GM19324 (cell line): ENCODE results near the gene SRPK2.
"Not testable (repeated sequence)": the region's sequence is repeated elsewhere in the genome, so short reads cannot be mapped to it uniquely, and the experiment has no call there.

Source experiments
- ATAC-seq: cut with Tn5 transposase; IDR thresholded peaks from one replicate; pipeline ENCODE4 v1.9.1; 2021; ENCODE audit warnings: mild to moderate bottlenecking, moderate library complexity; ENCODE audit not compliant: unreplicated experiment, low FRiP score

The SRPK2 gene

GRCh38 chr7:105204520-105204919 lies 184.2 kb downstream of the SRPK2 start:
- no peak for ATAC-seq

DNA sequence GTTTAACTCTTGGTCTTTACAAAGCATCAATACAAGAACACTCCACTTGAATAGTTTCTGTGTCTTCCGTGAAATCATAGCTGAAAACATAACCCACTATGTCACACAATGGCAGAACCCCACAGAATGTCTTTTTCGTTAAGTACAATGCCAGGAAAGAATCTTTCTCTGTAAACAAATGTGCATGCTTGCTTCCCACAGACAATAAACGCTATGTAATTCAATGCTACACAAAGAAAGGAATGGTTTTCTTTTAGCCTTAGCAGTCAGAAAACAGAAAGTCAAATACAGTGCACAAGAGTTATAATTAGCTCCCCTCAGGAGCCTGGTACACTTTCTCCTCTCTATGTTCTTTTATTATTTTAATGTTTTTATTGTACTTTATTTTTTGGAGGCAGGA lies 186.1 kb downstream of the SRPK2 start:
- ATAC-seq, result no peak

DNA sequence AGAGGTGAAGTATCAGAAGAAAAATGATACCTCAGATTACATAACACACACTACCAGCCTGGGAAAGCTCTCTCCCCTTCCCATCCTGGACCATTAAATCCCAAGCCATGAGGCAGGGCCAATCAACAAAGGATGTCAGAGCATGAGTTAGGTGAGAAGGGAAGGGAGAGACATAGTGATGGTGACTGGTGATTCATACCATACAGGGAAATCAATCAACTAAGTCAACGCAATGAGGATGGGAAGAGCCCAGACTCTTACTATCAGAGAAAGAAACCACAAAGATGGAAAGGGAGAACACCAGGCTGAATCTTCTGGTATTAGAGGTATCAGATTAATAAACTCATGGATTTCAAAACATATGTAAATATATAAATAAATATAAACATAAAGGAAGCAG lies 189.3 kb downstream of the SRPK2 start:
- ATAC-seq, result no peak

- ATAC-seq, result no peak
Measured at GRCh38 chr7:105198223-105198622, 190.5 kb downstream of the SRPK2 start.

- no peak for ATAC-seq
Measured at GRCh38 chr7:105196473-105196872, 192.2 kb downstream of the SRPK2 start.

- ATAC-seq, result no peak
Measured at GRCh38 chr7:105195891-105196290, 192.8 kb downstream of the SRPK2 start.

DNA sequence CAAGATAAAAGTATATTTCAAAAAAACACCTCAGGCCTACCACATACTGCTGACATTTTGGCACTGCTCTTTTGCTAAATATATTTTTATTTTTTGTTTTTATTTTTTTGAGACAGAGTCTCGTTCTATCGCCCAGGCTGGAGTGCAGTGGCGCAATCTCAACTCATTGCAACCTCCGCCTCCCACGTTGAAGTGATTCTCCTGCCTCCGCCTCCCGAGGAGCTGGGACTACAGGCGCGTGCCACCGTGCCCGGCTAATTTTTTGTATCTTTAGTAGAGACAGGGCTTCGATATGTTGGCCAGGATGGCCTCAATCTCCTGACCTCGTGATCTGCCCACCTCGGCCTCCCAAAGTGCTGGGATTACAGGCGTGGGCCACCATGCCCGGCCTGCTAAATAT lies 193.8 kb downstream of the SRPK2 start:
- not testable (repeated sequence) for ATAC-seq

- ATAC-seq, result no peak
Measured at GRCh38 chr7:105191331-105191730, 197.4 kb downstream of the SRPK2 start.

DNA sequence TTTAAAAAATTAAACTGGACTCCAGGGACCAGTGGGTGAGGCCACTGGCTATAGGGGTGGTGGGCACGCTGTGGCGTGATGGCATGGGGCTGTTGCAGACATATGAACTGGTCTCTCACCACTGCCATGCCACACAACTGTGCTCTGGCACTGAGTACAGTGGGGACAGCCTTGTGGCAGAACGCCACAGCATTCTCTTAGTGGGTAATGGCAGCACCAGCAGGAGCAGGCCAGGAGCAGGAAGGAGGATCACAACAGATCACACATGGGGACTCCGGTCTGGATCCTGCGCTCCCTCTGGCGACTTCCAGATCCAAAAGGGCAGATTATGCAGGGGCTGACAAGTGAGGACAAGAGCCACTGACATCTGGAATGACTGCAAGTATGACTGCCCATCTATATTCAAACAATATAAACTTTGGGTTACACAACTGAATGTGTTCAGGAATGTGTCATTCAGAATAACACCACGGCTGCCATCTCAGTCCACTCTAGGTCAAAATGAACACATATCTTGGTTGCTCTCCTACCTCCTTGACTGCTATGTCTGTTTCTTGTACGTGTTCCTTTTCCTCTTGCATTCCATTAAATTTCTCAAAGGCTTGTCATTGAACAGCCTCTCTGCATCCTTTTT lies 198.7 kb downstream of the SRPK2 start:
- no peak for ATAC-seq

GRCh38 chr7:105188201-105188600 lies 200.5 kb downstream of the SRPK2 start:
- ATAC-seq, result no peak

DNA sequence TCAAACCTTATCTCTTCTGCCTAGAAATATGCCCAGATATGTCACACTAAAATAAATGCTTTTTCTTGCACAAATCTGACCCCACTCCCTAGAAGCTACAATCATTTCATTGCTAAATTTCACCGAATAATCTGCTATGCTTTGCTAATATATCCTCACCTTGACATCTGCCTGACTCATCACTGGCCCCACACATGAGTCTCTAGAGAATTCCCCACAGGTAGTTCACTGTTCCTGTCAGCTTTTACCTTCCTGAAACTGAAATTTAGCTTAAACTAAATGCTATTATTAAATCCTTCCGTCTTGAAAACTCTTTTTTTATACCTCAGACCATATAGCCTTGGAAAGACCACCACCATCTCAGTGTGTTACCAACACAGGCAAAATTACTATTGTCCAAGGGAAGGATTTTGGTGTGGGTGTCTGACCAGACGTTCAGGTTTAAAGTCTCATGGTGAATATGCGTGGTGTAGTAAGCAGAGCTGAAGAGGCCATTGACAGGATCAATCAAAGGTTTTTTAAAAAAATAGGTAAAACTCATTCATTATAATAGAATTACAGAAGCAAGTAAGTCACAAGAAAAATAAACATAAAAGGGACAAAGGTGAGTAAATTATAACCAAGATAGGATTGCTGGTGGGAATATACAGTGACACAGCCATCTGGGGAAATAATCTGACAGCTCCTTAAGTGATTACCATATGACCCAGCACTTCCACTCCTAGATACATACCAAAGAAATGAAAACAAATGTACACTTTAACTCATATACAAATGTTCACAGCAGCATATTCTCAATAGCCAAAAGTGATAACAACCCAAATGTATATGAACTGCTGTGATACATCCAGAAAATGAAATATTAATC lies 201.2 kb downstream of the SRPK2 start:
- ATAC-seq, result no peak

DNA sequence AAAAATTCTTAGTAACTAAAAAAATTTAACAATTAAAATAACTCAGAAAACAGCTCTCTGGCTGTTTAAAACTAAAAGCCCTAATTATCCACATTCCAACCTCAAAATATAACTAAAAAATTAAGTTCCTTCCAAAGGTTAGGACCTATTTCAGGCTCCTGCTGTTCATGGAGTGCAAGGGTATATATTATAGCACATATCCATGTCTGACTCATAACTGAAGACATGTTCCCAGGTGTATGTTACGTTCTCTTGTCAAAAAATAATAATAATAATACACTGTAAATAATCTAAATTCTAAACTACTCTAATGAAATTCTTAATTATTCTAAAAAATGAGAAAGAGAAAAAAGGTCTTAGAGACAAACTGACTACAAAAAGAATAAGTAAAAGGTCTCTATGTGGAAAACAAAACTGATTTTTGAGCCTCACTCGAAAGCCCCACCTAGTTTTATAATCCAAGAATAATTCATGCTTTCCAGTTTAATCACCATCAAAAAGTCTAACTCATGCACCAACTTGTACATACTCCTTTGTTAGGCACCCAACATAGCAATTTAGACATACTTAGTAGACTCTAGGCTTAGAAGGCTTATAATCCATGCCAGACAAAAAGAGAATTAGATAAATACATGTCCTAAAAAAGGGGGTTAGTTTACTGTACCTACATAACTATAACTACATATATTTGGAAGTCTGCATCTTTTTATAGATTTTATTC lies 203.3 kb downstream of the SRPK2 start:
- no peak for ATAC-seq

DNA sequence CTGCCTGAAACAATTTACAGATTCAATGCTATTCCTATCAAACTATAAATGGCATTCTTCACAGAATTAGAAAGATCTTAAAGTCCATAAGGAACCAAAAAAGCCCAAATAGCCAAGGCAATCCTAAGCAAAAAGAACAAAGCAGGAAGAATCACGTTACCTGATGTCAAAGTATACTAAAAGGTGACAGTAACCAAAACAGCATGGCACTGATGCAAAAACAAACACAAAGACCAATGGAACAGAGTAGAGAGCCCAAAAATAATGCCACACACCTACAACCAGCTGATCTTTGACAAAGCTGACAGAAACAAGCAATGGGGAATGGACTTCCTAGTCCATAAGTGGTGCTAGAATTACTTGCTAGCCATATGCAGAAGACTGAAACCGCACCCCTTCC lies 208.7 kb downstream of the SRPK2 start:
- ATAC-seq, result no peak

DNA sequence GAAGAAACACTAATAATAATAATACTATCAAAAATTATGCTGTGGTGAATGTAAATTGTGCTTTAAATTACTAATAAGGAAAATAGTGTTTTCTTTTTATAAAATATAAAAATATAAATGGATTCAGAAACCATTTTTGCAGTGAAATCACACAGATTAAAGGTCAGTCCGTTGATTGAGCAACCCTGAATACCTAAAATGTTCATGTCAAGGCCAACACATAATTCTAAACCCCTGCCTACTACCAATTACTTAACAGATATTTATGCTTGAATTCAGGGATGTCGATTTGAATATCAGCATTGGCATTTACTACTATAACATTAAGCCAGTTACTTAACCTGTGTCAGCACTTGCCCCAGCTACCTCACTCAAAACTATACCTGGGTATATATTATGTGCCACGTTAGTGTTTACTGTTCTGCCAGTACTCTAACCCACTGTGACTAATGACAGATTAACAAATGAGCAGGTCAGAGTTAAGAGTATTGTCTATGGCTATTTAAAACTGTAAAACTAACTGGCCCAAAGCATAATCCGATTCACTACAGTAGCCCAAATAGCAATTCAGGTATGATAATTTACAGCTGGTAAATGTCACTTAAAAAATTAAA lies 209.7 kb downstream of the SRPK2 start:
- ATAC-seq, result no peak

- ATAC-seq, result no peak
Measured at GRCh38 chr7:105178177-105178576, 210.5 kb downstream of the SRPK2 start.

GRCh38 chr7:105177026-105177425 lies 211.7 kb downstream of the SRPK2 start:
- no peak for ATAC-seq

DNA sequence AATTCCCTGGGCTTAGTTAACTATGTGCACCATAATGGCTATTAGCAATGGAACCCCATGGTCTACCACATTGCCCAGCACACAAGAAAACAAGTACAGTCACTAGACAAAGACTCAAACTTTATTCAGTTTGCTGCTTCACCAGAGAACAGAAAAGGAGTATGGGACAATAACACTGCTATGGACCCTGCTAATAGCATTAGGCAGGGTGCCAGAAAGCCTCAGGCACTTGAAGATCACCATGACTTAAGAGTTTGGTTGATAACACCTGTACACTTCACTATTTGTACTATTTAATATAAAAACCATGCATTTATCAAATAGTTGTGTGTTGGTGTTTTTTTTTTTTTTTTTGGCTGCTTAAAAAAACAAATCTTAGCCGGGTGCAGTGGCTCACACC lies 215.1 kb downstream of the SRPK2 start:
- no peak for ATAC-seq

DNA sequence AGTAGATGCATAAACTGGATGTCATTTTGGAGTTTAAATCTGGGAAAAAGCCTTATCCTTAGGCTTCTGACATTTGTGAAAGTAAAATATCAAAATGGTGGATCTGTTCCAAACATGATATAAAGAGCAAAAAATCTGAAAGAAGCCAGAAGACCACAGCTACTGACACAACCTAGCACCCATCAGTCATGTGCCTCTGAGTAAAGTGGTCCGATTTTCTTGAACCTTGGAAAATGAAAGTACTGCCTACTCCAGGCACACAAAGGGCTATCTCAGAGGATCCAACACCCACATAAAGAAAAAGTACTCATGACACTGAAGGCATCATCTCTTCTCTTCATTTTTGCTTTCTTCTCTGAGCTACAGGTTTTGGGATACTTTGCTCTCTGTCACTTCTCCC lies 224.0 kb downstream of the SRPK2 start:
- ATAC-seq, result no peak

DNA sequence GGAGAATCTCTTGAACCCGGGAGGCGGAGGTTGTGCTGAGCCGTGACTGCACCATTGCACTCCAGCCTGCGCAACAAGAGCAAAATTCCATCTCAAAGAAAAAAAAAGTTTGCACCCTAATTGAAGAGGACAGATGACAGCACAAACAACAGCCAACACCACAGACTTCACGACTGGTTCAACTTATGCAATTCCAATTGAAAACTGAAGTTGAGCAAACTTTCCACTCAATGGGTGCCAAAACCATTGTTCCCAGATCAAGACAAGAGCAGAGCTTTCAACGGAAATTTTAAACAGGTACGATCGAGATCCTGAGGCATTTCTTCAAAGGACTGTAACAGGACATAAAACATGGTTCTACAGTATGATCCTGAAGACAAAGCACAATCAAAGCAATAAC lies 225.0 kb downstream of the SRPK2 start:
- no peak for ATAC-seq

DNA sequence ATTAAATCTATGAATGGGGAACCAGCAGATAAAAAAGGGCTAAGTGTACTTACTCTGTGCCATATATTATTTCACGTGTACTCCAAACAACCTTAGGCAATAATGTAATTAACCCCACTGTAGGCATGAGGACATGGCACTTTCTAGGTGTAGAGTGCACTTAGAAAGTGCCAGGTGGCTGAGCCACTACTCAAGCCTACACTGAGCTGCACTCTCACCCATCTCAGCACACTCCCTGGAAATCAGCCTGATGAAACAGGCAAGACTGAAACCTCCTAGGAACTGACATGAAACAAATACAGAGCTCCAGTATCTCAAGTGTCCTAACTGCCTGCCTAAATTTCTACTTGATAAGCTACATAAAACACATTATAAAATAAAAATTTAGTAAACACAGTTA lies 227.4 kb downstream of the SRPK2 start:
- ATAC-seq, result no peak

DNA sequence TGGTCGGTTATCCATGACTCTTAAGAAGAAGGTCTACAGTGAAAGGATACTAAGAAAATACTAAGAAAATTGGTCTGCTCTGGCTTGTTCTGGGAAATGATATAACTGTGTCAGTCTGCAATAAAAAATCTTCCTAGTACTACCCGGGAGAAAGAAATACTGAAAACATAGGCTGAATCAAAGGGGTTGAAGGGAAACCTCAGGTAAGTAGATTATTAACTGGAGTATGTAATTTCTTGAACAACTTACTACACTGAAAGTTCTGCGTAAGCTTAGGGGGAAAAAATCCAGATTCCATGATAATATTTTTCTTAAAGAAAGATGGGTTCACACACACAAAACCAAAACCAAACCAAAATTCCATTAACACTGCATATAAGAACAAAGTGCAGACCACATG lies 231.4 kb downstream of the SRPK2 start:
- no peak for ATAC-seq
